Left renal pelvis (tissue), 4 donors: ENCODE data around the gene IL1RAPL2. TPM values are rescaled to one million over a fixed set of nuclear protein-coding genes. Genes with fewer than 3 reads are reported as not detected.

Experiments
- DNase-seq, 4 donors: peaks; one replicate each; pipeline ENCODE4 v3.0.0-alpha.2; 2013; ENCODE audit warnings: low read depth in 4 of 4, low spot score in 3 of 4
- polyA plus RNA-seq, 4 donors: library from polyadenylated mRNA; unstranded; fragments of 120-200 nt; gene quantifications; one replicate each; pipeline ENCODE4 v1.2.1, GENCODE V29; 2013; ENCODE audit not compliant: insufficient read length in 4 of 4

IL1RAPL2 gene
- polyA plus RNA-seq, 4 donors: 0.72 to 1.5 (median 1.1) TPM

- DNase-seq: no peak
Measured at GRCh38 chrX:105533951-105534350, 968.0 kb downstream of the IL1RAPL2 start.

- DNase-seq: no peak
Measured at GRCh38 chrX:105543283-105543682, 977.3 kb downstream of the IL1RAPL2 start.

GRCh38 chrX:105550043-105550663 is 984.2 kb downstream of the IL1RAPL2 start:
- no peak for DNase-seq

- no peak for DNase-seq
Measured at GRCh38 chrX:105552395-105552794, 986.4 kb downstream of the IL1RAPL2 start.

- DNase-seq: no peak
Measured at GRCh38 chrX:105553118-105553517, 987.1 kb downstream of the IL1RAPL2 start.

- DNase-seq: no peak
Measured at GRCh38 chrX:105564501-105564900, 998.5 kb downstream of the IL1RAPL2 start.

GRCh38 chrX:105565856-105566255 is 999.9 kb downstream of the IL1RAPL2 start:
- no peak for DNase-seq

- DNase-seq: no peak
Measured at GRCh38 chrX:105567082-105567481, 1001.1 kb downstream of the IL1RAPL2 start.

GRCh38 chrX:105608745-105609144 is 1042.7 kb downstream of the IL1RAPL2 start:
- no peak for DNase-seq

- DNase-seq: no peak
Measured at GRCh38 chrX:105609530-105609929, 1043.5 kb downstream of the IL1RAPL2 start.

GRCh38 chrX:105610411-105610810 is 1044.4 kb downstream of the IL1RAPL2 start:
- DNase-seq: no peak

- no peak for DNase-seq
Measured at GRCh38 chrX:105618393-105619101, 1052.5 kb downstream of the IL1RAPL2 start.

- DNase-seq: no peak
Measured at GRCh38 chrX:105634180-105634579, 1068.2 kb downstream of the IL1RAPL2 start.

GRCh38 chrX:105635794-105636193 is 1069.8 kb downstream of the IL1RAPL2 start:
- no peak for DNase-seq

- DNase-seq: no peak
Measured at GRCh38 chrX:105636667-105637066, 1070.7 kb downstream of the IL1RAPL2 start.

- no peak for DNase-seq
Measured at GRCh38 chrX:105645667-105646357, 1079.8 kb downstream of the IL1RAPL2 start.

- no peak for DNase-seq
Measured at GRCh38 chrX:105646592-105647372, 1080.8 kb downstream of the IL1RAPL2 start.

- DNase-seq: no peak
Measured at GRCh38 chrX:105647749-105648148, 1081.8 kb downstream of the IL1RAPL2 start.

- no peak for DNase-seq
Measured at GRCh38 chrX:105648732-105649131, 1082.7 kb downstream of the IL1RAPL2 start.

GRCh38 chrX:105650577-105650976 is 1084.6 kb downstream of the IL1RAPL2 start:
- no peak for DNase-seq

GRCh38 chrX:105650986-105651385 is 1085.0 kb downstream of the IL1RAPL2 start:
- DNase-seq: no peak
